Body of pancreas (tissue), 4 donors: Measurements from ENCODE around the gene ZNF74. TPM values are rescaled to one million over a fixed set of nuclear protein-coding genes. Genes with fewer than 3 reads are reported as not detected.
"Not testable (repeated sequence)": the region's sequence is repeated elsewhere in the genome, so short reads cannot be mapped to it uniquely, and the experiment has no call there.

Source experiments
- ATAC-seq: fragments of 150-250 bp; one replicate; pipeline ENCODE4 v1.9.1; 2016
- DNase-seq, 4 donors: peaks; one replicate each; pipeline ENCODE4 v3.0.0-alpha.2; 2019
- H3K27ac ChIP-seq, 4 donors: fragments of 200-600 bp; sonication (generic); 1 replicate in 3 of 4; 2 replicates in 1 of 4; pipeline versions ENCODE4 v1.5.1 to v1.6.1; 2016 to 2019; ENCODE audit warnings: mild to moderate bottlenecking in 1 of 4, mixed read lengths in 1 of 4, moderate library complexity in 1 of 4
- H3K27me3 ChIP-seq, 2 donors: fragments of 200-600 bp; sonication (generic); one replicate each; pipeline ENCODE4 v1.6.0; 2016; ENCODE audit warnings: mild to moderate bottlenecking in 1 of 2
- H3K36me3 ChIP-seq, 2 donors: fragments of 200-600 bp; sonication (generic); replicated peaks in 1 of 2; 2 replicates each; pipeline ENCODE4 v1.5.1; 2016; ENCODE audit warnings: low read depth in 2 of 2; ENCODE audit not compliant: insufficient read depth in 1 of 2
- H3K4me1 ChIP-seq: fragments of 200-600 bp; sonication (generic); one replicate; pipeline ENCODE4 v1.6.0; 2016
- H3K4me3 ChIP-seq, 2 donors: fragments of 200-600 bp; sonication (generic); 1 replicate in 1 of 2; 2 replicates in 1 of 2; pipeline ENCODE4 v1.5.1; 2016 to 2019
- H3K9me3 ChIP-seq, 3 donors: fragments of 200-600 bp; sonication (generic); 1 replicate in 2 of 3; 2 replicates in 1 of 3; pipeline ENCODE4 v1.5.1; 2016
- CTCF ChIP-seq, 7 experiments: fragments of 450-650 bp in 4 of 7; fragments of 200-600 bp in 3 of 7; sonication (generic) in 3 of 7; IDR thresholded peaks; one replicate each; pipeline ENCODE4 v1.5.1; 2016 to 2019; ENCODE audit warnings: antibody characterized with exemption in 7 of 7
- POLR2A ChIP-seq, 3 donors: fragments of 450-650 bp; IDR thresholded peaks; one replicate each; pipeline ENCODE4 v1.6.1; 2016; ENCODE audit warnings: antibody characterized with exemption in 3 of 3, mild to moderate bottlenecking in 2 of 3
- WGBS, 2 donors: methylation state at CpG; one replicate each; pipeline ENCODE4 v1.1.5; 2017; 5-methylcytosine and 5-hydroxymethylcytosine counted together
- intact Hi-C: fragments of 100-400 bp; cut with DNase I; formaldehyde crosslinking; loops from one replicate; pipeline ENCODE4 v1.15.1; 2023
- total RNA-seq, 2 donors: library from RNA; depleted of rRNA; stranded (reverse); fragments of >200 nt; gene quantifications; one replicate each; pipeline ENCODE4 v1.1.0, GENCODE V29; 2016

Gene ZNF74
- total RNA-seq, 2 donors from 2014 or later: 7.3 to 10.4 TPM

GRCh38 chr22:20390394-20390907 lies 3.5 kb upstream of the ZNF74 start:
- H3K27ac ChIP-seq: no peak overlapping the region
- ATAC-seq (no peak), DNase-seq (no peak)
- 81 to 87% methylated on average over 5 of the region's 5 CpGs for WGBS, 2 donors
- H3K4me3 ChIP-seq: no peak overlapping the region
- intact Hi-C loops: no loop called here
- no peaks in the 10 kb centered on the region for H3K9me3 ChIP-seq
- TF ChIP-seq POLR2A (IDR thresholded peaks at IDR 0.05) (no peak), CTCF (IDR thresholded peaks at IDR 0.05) (no peak)
- peaks cover 13% of the 10 kb centered on the region for H3K4me1 ChIP-seq
- no peaks in the 10 kb centered on the region for H3K27me3 ChIP-seq
- H3K36me3 ChIP-seq: no peaks in the 10 kb centered on the region

- peaks cover 18% of the 10 kb centered on the region for H3K4me1 ChIP-seq
- DNase-seq (no peak), ATAC-seq (no peak)
- no peaks in the 10 kb centered on the region for H3K9me3 ChIP-seq
- no peaks in the 10 kb centered on the region for H3K27me3 ChIP-seq
- WGBS, 2 donors: 77 to 79% methylated on average over 4 of the region's 4 CpGs
- no peaks in the 10 kb centered on the region for H3K36me3 ChIP-seq
- TF ChIP-seq CTCF (IDR thresholded peaks at IDR 0.05) (no peak), POLR2A (IDR thresholded peaks at IDR 0.05) (no peak)
- no peak overlapping the region for H3K27ac ChIP-seq
- intact Hi-C loops: no loop called here
- H3K4me3 ChIP-seq: no peak overlapping the region
These were observed 2.7 kb upstream of the ZNF74 start for GRCh38 chr22:20391222-20391621.

GRCh38 chr22:20392365-20392881 lies 1.5 kb upstream of the ZNF74 start:
- 95 to 100% methylated on average over 1 to 33 of the region's 53 CpGs for WGBS, 2 donors
- H3K4me1 ChIP-seq: peaks cover 18% of the 10 kb centered on the region
- ATAC-seq, H3K27ac ChIP-seq, DNase-seq, H3K9me3 ChIP-seq, H3K4me3 ChIP-seq, H3K36me3 ChIP-seq, intact Hi-C loops, H3K27me3 ChIP-seq: not testable (repeated sequence)

GRCh38 chr22:20392983-20393704 lies 807 bp upstream of the ZNF74 start:
- H3K27ac ChIP-seq: peak overlapping the region; percentile 11 to 79 (median 63)
- peaks cover 18% of the 10 kb centered on the region for H3K4me1 ChIP-seq
- H3K4me3 ChIP-seq: no peak overlapping the region
- DNase-seq (no peak), ATAC-seq (peak; percentile 2)
- H3K9me3 ChIP-seq: no peaks in the 10 kb centered on the region
- intact Hi-C loops: no loop called here
- TF ChIP-seq CTCF (IDR thresholded peaks at IDR 0.05) (no peak), POLR2A (IDR thresholded peaks at IDR 0.05) (no peak)
- H3K36me3 ChIP-seq: no peaks in the 10 kb centered on the region
- no peaks in the 10 kb centered on the region for H3K27me3 ChIP-seq
- 88 to 95% methylated on average over 19 to 23 of the region's 23 CpGs for WGBS, 2 donors

GRCh38 chr22:20395181-20395906 lies 1.4 kb downstream of the ZNF74 start:
- H3K4me3 ChIP-seq: no peak overlapping the region
- no peaks in the 10 kb centered on the region for H3K27me3 ChIP-seq
- intact Hi-C loops: no loop called here
- 62 to 68% methylated on average over 20 of the region's 20 CpGs for WGBS, 2 donors
- no peaks in the 10 kb centered on the region for H3K36me3 ChIP-seq
- H3K9me3 ChIP-seq: no peaks in the 10 kb centered on the region
- ATAC-seq: no peak
- H3K27ac ChIP-seq: no peak overlapping the region
- peaks cover 37% of the 10 kb centered on the region for H3K4me1 ChIP-seq
- TF ChIP-seq POLR2A (IDR thresholded peaks at IDR 0.05) (no peak), CTCF (IDR thresholded peaks at IDR 0.05) (no peak)
- DNase-seq: no peak
